HG02938 (cell line): Measurements from ENCODE around the gene MYH11.
"Not testable (repeated sequence)": the region's sequence is repeated elsewhere in the genome, so short reads cannot be mapped to it uniquely, and the experiment has no call there.

Experiments
- ATAC-seq: cut with Tn5 transposase; IDR thresholded peaks from one replicate; pipeline ENCODE4 v1.9.1; 2021; ENCODE audit warnings: mild to moderate bottlenecking, moderate library complexity; ENCODE audit not compliant: unreplicated experiment

The MYH11 gene

GRCh38 chr16:15879255-15879811 lies 22.5 kb upstream of the MYH11 start:
- no peak for ATAC-seq

GRCh38 chr16:15876503-15876902 lies 19.7 kb upstream of the MYH11 start:
- ATAC-seq: no peak

- ATAC-seq: no peak
These were observed 18.0 kb upstream of the MYH11 start for GRCh38 chr16:15874745-15875314.

DNA sequence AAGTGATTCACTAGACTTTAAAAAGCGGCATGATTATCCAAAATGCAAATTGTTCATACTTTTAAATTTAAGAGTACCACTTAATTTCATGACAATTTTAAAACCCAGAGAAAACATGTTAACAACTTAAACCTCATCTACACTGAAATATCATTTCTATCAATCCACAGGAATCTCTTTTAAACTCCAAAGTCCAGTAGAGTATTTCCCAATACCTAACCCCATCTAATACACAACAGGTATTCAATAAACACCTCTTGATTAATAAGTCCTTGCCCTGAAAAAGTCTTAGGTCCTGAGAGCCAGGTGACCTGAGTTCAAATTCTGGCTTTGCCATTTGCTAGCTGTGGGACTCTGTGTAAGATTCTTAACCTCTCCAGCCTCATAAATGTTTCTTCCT lies 16.9 kb upstream of the MYH11 start:
- no peak for ATAC-seq

- ATAC-seq: no peak
These were observed 16.5 kb upstream of the MYH11 start for GRCh38 chr16:15873301-15873700.

GRCh38 chr16:15870011-15870410 lies 13.2 kb upstream of the MYH11 start:
- no peak for ATAC-seq

GRCh38 chr16:15866451-15866850 lies 9.6 kb upstream of the MYH11 start:
- ATAC-seq: no peak

- ATAC-seq: no peak
These were observed 8.9 kb upstream of the MYH11 start for GRCh38 chr16:15865742-15866141.

DNA sequence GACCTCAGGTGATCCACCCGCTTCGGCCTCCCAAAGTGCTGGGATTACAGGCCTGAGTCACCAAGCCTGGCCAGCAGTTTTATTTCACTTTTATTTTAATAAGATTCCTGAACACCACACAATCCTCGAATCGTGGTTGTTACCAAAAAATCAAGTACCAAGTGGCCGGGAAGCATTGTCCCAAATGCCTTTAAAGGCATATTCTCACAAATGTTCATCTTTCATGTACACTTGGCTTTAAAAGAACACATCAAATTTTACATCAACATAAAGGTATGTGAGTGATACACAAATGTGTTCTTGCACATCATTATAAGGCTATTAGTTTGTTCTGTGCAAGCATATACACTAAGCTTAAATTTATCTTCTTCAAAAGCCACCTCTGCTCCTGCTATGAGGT lies 8.1 kb upstream of the MYH11 start:
- ATAC-seq: no peak

DNA sequence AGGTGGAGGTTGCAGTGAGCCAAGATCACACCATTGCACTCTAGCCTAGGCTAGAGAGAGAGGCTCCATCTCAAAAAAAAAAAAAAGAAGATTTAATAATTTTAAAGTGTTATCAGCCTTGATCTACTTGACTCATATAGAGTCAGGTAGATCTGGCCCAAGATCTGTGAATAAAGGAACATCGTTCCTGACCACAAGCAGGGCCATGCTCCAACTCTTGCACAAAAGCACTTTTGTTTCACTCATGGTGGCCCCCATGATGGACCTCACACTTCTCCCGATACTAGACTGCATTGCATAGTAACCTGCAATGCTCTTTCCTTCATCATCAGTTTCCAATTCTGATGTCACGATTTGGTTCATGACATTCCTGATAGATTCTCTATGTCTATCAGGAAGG lies 5.2 kb upstream of the MYH11 start:
- no peak for ATAC-seq

GRCh38 chr16:15858921-15859668 lies 2.3 kb upstream of the MYH11 start:
- no peak for ATAC-seq

DNA sequence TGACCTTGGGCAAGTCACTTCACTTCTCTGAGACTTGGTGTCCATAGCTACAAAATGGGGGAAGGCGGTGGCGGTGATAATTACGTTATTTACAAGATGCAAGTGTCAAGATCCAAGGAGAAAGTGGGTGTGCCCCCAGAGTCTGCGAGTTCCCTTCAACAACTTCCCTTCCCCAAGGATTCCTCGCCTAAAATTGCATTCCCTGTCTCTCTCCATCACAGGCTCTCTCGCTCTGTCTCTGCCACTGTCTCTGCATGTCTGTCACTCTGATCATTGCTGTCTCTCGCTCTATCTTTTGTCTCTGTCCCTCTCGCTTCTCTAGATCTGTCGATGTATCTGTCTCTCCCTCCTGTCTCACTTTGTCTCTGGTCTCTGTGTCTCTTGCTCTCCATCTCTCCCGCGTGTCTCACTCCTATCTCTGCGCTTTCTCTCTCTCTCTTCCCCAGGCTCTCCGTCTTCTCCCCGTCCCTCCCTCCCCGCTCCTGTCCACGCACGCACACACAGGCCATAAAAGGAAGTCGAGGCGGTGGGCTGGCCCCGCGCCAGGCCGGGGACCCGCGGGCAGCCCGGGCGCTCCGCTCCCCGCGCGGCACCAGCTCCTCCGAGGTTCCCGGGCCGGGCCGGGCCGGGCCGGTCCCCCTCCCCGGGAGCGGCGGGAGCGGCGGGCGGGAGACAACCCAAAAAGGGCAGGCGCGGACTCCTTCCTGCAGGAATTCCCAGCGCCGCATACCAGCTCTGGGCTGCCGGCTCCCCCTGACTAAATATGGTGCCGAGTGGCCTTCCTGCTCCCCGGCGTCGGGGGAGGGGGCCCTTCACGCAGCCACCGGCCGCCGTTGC lies 1.1 kb upstream of the MYH11 start:
- no peak for ATAC-seq

DNA sequence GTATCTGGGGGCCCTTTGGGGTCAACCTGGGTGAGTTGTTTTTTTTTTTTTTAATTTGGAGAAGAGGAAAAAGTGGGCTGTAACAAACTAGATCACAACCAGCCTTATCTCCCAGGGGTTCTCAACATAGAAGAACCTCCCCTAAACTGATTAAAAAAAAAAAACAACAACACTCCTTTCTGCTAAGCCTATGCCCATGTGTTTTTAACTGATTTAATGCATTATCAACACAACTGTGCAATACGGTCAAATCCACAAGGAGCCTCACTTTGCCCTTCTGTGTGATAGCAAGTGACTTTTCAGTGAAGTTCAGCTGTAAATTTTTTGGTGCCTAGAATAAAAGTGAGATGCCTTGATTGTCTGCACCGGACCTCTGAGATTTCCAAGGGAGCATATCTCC lies 646 bp downstream of the MYH11 start:
- ATAC-seq: no peak

DNA sequence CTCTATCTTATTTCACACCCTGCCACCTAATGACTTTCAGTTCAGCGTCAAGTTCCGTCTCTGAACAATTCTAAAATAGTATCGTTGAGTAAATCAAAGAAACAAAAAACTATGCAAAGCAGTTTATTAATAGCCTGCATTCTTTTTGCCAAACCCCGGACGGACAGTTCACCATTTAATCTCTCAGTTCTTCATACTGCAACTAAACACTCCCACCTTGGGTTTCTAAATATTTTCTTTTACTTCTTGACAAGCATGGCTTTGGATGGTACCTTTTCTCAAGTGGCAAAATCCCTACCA lies 1.2 kb downstream of the MYH11 start:
- peak; percentile 63 for ATAC-seq

DNA sequence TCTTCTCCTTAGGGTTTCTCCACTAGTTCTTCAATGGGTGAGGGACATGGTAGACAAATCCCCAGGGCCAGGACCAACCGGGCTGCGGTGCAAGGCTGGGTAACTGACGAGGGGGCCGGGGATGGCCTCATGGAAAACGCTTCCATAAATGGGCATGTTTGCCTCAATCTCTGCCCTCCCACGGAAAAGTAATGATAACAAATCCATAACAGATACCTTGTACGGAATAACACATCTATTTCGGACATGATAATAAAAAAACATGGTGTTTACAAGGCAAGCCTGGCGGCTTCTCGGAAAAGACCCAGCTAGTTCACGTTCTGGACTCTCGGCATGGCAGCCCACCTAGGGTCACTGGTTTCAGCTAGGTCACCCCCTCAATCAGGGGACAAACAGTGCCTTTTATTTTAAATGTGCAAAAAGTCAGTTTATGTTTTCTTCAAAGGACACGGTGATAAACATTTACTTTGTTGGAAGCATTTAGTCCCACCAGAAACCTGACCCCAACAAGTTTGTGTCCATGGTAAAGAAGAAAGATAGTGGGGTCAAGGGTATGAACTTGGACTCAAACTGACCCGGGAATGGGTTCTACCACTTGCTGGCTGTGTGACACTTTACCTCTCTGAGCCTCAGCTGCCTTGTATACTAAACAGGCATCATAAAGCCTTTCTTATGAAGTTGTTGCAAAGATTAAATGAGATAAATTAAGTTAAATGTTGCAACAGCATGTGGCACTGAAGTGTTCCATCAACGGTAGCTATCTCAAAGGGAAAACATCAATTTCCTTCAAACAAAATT lies 1.7 kb downstream of the MYH11 start:
- ATAC-seq: no peak

DNA sequence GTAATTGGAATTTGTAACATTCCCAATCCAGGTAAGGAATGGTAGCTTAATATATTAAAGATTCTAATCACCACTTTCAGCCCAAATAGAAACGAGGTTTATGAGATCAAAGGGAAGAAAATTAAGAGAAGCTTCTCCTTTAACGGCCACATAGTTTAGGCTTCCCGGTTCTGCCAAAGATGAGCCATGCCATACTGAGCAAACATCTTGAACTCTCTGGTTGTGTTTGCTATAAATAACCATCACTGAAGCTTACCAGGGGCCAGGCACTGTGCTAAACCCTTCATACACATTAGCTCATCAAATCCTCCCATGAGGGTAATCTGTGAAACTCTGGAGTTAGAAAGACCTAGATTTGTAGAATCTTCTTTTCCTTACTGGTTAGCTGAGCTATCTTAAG lies 2.8 kb downstream of the MYH11 start:
- no peak for ATAC-seq

DNA sequence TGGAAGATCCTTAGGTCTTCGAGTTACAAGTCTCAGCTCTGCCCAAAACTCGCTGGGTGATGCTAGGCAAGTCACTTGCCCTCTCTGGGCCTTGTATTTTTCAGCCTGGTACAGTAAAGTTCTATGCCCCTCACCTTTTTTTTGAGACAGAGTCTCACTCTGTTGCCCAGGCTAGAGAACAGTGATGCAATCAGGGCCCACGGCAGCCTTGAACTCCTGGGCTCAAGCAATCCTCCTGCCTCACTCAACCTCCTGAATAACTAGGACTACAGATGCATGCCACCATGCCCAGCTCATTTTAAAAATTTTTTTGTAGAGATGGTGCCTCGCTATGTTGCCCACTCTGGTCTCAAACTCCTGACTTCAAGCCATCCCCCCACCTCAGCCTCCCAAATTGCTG lies 3.8 kb downstream of the MYH11 start:
- ATAC-seq: no peak

GRCh38 chr16:15850555-15850954 lies 6.3 kb downstream of the MYH11 start:
- not testable (repeated sequence) for ATAC-seq

GRCh38 chr16:15849209-15849981 lies 7.4 kb downstream of the MYH11 start:
- ATAC-seq: no peak

- ATAC-seq: no peak
These were observed 9.1 kb downstream of the MYH11 start for GRCh38 chr16:15847611-15848175.
